ENCODE data around the gene OGG1.
A peak's percentile ranks its signal among the peaks of the same experiment; 100 is the strongest.

The OGG1 gene

DNA sequence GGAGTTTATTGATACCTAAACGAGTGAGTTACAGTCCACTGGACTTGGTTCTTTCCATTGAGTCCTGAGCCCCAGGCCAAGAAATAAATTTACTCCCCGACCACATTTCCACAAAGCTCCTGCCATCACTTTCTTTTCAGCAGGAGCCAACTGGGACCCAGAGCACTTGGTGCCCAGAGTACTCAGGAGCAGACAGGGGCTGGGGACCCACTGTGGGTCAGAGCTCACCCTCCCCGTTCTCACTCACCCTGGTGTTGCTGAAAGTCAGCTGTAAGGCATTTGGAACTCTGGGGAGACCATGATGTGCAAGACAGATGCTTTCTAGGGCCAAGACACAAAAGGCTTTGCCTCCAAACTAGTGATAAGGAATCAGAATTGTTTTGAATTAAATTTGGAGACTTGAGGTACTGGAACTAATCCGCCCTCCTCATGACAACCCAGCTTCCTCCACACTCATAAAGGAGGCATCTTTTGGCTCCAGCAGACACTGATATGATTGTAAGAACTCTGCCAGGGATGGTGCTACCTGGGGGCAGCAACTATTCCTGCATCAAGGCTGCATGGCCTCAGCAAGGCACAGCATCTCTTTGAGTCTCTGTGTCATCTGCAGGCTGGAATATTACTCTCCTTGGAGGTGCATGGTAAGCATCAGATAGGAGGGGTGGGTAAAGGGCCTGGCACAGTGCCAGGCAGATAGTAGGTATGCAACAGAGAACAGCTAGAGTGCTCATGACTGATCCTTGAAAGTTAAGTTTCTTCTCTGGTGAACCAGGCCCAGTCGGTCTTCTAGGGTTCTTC is 27.3 kb downstream of the OGG1 start:
- TF ChIP-seq ZFP3 (CRISPR knock-in tag; IDR thresholded peaks at IDR 0.05), result no peak
- TF ChIP-seq TOX (CRISPR knock-in tag; IDR thresholded peaks at IDR 0.05; ENCODE audit: borderline replicate concordance), result no peak
- TF ChIP-seq OSR1 (CRISPR knock-in tag; IDR thresholded peaks at IDR 0.05), result no peak
- no peak for TF ChIP-seq ZC3H10 (CRISPR knock-in tag; IDR thresholded peaks at IDR 0.05)
- no peak for TF ChIP-seq TCF4 (CRISPR knock-in tag; IDR thresholded peaks at IDR 0.05; ENCODE audit: borderline replicate concordance)
- TF ChIP-seq PATZ1 (CRISPR knock-in tag; IDR thresholded peaks at IDR 0.05; ENCODE audit: borderline replicate concordance), result no peak

GRCh38 chr3:9777694-9778021 is 27.9 kb downstream of the OGG1 start:
- TF ChIP-seq ZFP3 (CRISPR knock-in tag; IDR thresholded peaks at IDR 0.05) (no peak), ZNF8 (CRISPR knock-in tag; IDR thresholded peaks at IDR 0.05) (no peak), SNAI2 (CRISPR knock-in tag; IDR thresholded peaks at IDR 0.05) (no peak), TOX (CRISPR knock-in tag; IDR thresholded peaks at IDR 0.05; ENCODE audit: borderline replicate concordance) (no peak)
- no peak for ATAC-seq

More for the DNA sequence above, 27.3 kb downstream of the OGG1 start:
- no peak for ATAC-seq

GRCh38 chr3:9778143-9779074 is 28.7 kb downstream of the OGG1 start:
- TF ChIP-seq, protein P1, sequence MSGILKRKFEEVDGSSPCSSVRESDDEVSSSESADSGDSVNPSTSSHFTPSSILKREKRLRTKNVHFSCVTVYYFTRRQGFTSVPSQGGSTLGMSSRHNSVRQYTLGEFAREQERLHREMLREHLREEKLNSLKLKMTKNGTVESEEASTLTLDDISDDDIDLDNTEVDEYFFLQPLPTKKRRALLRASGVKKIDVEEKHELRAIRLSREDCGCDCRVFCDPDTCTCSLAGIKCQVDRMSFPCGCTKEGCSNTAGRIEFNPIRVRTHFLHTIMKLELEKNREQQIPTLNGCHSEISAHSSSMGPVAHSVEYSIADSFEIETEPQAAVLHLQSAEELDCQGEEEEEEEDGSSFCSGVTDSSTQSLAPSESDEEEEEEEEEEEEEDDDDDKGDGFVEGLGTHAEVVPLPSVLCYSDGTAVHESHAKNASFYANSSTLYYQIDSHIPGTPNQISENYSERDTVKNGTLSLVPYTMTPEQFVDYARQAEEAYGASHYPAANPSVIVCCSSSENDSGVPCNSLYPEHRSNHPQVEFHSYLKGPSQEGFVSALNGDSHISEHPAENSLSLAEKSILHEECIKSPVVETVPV (CRISPR knock-in tag; IDR thresholded peaks at IDR 0.05), result no peak
- no peak for TF ChIP-seq ZNF565 (CRISPR knock-in tag; conservative IDR thresholded peaks at IDR 0.05; ENCODE audit: low read depth)
- TF ChIP-seq ZNF70 (CRISPR knock-in tag; IDR thresholded peaks at IDR 0.05), result no peak
- TF ChIP-seq POU6F1 (CRISPR knock-in tag; IDR thresholded peaks at IDR 0.05; ENCODE audit: borderline replicate concordance, low read depth), result no peak
- no peak for TF ChIP-seq SNAI2 (CRISPR knock-in tag; IDR thresholded peaks at IDR 0.05)
- TF ChIP-seq TCF4 (CRISPR knock-in tag; IDR thresholded peaks at IDR 0.05; ENCODE audit: borderline replicate concordance), result no peak
- TF ChIP-seq OSR1 (CRISPR knock-in tag; IDR thresholded peaks at IDR 0.05), result no peak
- TF ChIP-seq TOX (CRISPR knock-in tag; IDR thresholded peaks at IDR 0.05; ENCODE audit: borderline replicate concordance), result no peak
- TF ChIP-seq ESRRG (CRISPR knock-in tag; IDR thresholded peaks at IDR 0.05), result no peak
- no peak for TF ChIP-seq CSDC2 (CRISPR knock-in tag; IDR thresholded peaks at IDR 0.05)
- TF ChIP-seq ISL1 (CRISPR knock-in tag; IDR thresholded peaks at IDR 0.05), result no peak
- TF ChIP-seq BACH2 (CRISPR knock-in tag; IDR thresholded peaks at IDR 0.05; ENCODE audit: borderline replicate concordance), result no peak
- TF ChIP-seq, protein P2, sequence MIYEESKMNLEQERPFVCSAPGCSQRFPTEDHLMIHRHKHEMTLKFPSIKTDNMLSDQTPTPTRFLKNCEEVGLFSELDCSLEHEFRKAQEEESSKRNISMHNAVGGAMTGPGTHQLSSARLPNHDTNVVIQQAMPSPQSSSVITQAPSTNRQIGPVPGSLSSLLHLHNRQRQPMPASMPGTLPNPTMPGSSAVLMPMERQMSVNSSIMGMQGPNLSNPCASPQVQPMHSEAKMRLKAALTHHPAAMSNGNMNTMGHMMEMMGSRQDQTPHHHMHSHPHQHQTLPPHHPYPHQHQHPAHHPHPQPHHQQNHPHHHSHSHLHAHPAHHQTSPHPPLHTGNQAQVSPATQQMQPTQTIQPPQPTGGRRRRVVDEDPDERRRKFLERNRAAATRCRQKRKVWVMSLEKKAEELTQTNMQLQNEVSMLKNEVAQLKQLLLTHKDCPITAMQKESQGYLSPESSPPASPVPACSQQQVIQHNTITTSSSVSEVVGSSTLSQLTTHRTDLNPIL (CRISPR knock-in tag; IDR thresholded peaks at IDR 0.05; ENCODE audit: low read depth), result no peak
- no peak for TF ChIP-seq PPARA (CRISPR knock-in tag; IDR thresholded peaks at IDR 0.05; ENCODE audit: borderline replicate concordance)
- TF ChIP-seq GLIS3 (CRISPR knock-in tag; IDR thresholded peaks at IDR 0.05), result no peak
- TF ChIP-seq PATZ1 (CRISPR knock-in tag; IDR thresholded peaks at IDR 0.05; ENCODE audit: borderline replicate concordance), result no peak
- no peak for TF ChIP-seq TSHZ2 (CRISPR knock-in tag; IDR thresholded peaks at IDR 0.05)
- no peak for TF ChIP-seq ZFP30 (CRISPR knock-in tag; IDR thresholded peaks at IDR 0.05)
- no peak for TF ChIP-seq ARNTL (CRISPR knock-in tag; IDR thresholded peaks at IDR 0.05; ENCODE audit: borderline replicate concordance, low read depth)
- peak; percentile 28 for ATAC-seq
